ENCODE measurements around the gene PLTP. TPM values are rescaled to one million over a fixed set of nuclear protein-coding genes. Genes with fewer than 3 reads are reported as not detected.
A peak's percentile ranks its signal among the peaks of the same experiment; 100 is the strongest.

Gene PLTP
- total and polyA plus RNA-seq, 8 donors: 35.5 to 158 (median 85.4) TPM

DNA sequence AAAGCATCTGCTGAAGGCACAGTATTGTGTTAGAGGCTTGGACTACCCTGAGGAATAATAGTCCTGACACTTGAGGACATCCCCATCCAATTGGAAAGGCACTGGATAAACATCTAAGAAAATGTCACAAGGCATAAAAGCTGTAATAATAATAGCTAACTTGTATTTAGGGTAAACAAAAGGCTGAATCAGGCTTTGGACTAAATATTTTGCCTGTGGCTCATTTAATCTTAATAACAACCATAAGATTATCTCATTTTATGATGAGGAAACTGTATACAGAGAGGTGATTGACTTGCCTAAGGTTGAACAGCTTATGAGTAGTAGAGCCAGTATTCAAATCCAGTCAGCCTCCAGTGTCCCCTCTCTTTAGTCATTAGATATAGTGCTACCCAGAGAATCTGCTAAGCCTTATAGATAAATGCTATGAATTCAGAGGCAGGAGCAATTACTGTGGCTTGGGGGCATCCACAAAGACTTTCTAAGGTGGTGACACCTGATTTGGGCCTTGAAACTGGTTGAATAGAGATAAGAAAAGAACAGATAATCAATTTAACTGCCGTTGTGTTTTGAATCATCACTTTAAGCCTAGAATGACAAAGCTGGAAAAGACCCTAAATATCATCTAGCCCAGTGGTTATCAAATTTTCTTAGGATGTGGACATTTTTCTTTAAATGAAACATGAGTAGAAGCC, 38.4 kb downstream of the PLTP start:
- WGBS, 2 donors: 15 to 21% methylated on average over 1 of the region's 1 CpG
- no peaks in the 10 kb centered on the region for H3K27me3 ChIP-seq
- DNase-seq (no peak), FAIRE-seq (no peak), ATAC-seq (no peak)
- H3K36me3 ChIP-seq: peaks cover 0 to 15% (median 0%) of the 10 kb centered on the region in 3 donors
- no peaks in the 10 kb centered on the region for H3K4me1 ChIP-seq
- no peak overlapping the region for H3K4me3 ChIP-seq
- intact Hi-C loops (cut with DNase I): no loop called here
- H3K27ac ChIP-seq: no peak overlapping the region
- H3K9me3 ChIP-seq: no peaks in the 10 kb centered on the region
- TF ChIP-seq, protein P1, sequence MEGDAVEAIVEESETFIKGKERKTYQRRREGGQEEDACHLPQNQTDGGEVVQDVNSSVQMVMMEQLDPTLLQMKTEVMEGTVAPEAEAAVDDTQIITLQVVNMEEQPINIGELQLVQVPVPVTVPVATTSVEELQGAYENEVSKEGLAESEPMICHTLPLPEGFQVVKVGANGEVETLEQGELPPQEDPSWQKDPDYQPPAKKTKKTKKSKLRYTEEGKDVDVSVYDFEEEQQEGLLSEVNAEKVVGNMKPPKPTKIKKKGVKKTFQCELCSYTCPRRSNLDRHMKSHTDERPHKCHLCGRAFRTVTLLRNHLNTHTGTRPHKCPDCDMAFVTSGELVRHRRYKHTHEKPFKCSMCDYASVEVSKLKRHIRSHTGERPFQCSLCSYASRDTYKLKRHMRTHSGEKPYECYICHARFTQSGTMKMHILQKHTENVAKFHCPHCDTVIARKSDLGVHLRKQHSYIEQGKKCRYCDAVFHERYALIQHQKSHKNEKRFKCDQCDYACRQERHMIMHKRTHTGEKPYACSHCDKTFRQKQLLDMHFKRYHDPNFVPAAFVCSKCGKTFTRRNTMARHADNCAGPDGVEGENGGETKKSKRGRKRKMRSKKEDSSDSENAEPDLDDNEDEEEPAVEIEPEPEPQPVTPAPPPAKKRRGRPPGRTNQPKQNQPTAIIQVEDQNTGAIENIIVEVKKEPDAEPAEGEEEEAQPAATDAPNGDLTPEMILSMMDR (IDR thresholded peaks at IDR 0.05): no peak

DNA sequence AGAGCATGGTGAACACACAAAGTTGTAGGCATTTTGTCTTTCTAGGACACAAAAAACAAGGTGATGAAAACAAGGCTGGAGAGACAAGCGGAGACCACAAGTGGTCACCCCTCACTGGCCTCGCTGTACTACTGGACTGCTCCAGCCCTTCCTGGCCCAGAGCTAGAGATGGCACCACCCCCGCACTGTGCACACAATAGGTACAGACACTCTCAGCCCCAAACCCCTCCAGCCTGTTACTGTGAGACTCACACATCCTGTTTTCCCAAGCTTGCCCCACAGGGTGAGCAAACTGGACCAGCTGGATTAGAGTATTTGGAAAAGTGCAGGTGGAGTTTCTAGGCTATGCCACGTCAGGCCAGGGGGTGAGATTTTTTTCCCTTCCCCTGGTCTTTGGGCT, 39.3 kb downstream of the PLTP start:
- H3K9me3 ChIP-seq: no peaks in the 10 kb centered on the region
- ATAC-seq: no peak
- TF ChIP-seq, protein P1 (IDR thresholded peaks at IDR 0.05): no peak
- DNase-seq: no peak
- H3K36me3 ChIP-seq: peaks cover 0 to 6% (median 0%) of the 10 kb centered on the region in 3 donors
- H3K27ac ChIP-seq: no peak overlapping the region
- 90 to 93% methylated on average over 4 of the region's 4 CpGs for WGBS, 2 donors
- no peak for FAIRE-seq
- intact Hi-C loops (cut with DNase I): no loop called here
- no peaks in the 10 kb centered on the region for H3K27me3 ChIP-seq
- H3K4me3 ChIP-seq: no peak overlapping the region
- H3K4me1 ChIP-seq: no peaks in the 10 kb centered on the region

DNA sequence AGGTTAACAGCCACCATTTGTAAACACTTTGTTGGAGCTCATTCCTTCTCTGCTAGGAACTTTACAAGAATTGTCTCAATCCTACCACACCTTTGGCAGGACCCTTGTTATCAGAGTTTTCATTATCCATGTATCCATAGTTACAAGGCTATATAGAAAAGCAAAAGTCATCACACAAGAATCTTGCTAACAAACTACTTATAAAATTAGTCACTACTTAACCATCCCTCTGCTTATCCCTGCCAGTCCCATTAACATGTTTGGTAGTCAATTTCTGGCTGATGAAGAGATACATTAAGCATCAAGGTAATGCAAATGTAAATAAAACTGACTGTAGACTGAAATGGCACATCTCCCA, 44.2 kb downstream of the PLTP start:
- no peaks in the 10 kb centered on the region for H3K27me3 ChIP-seq
- H3K9me3 ChIP-seq: no peaks in the 10 kb centered on the region
- FAIRE-seq (no peak), ATAC-seq (no peak), DNase-seq (no peak)
- H3K27ac ChIP-seq: no peak overlapping the region
- no peaks in the 10 kb centered on the region for H3K36me3 ChIP-seq
- H3K4me1 ChIP-seq: no peaks in the 10 kb centered on the region
- no peak overlapping the region for H3K4me3 ChIP-seq
- TF ChIP-seq, protein P1 (IDR thresholded peaks at IDR 0.05): no peak
- intact Hi-C loops (cut with DNase I): no loop called here

DNA sequence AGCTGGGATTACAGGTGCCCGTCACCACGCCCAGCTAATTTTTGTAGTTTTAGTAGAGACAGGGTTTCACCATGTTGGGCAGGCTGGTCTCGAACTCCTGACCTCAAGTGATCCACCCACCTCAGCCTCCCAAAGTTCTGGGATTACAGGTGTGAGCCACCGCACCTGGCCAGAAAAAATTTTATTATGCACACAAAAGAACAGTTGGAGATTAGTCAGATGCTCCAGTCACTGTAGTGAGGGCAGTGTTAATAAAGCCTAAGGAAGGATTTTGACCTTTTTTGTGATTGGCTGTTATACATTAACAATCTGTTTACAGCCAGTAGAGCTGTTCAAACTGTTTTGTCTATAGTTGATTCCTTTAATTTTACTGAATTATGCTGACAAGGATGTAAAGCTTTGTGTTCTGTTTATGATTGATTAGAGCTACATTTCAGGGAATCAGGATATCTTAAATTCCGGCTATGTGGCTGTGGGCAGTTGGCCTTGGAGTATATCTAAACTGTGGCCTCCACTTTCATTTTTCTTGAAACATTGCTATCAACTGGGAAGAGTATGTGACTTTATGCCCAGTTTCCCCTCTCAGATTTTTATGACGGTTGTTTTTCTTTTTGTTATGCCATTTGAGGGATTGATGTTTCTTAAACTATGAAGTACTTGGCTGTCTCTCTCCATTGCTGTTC, 44.7 kb downstream of the PLTP start:
- intact Hi-C loops (cut with DNase I): no loop called here
- WGBS, 2 donors: 63% methylated on average over 6 of the region's 6 CpGs

More for the DNA sequence above, 44.7 kb downstream of the PLTP start:
- Histone ChIP-seq H3K4me1 (no peaks in the 10 kb centered on the region), H3K36me3 (no peaks in the 10 kb centered on the region), H3K4me3 (no peak overlapping the region), H3K9me3 (no peaks in the 10 kb centered on the region), H3K27me3 (no peaks in the 10 kb centered on the region), H3K27ac (no peak overlapping the region)
- ATAC-seq: peak in 1 of 4 donors; percentile 48
- no peak for DNase-seq
- TF ChIP-seq, protein P1 (IDR thresholded peaks at IDR 0.05): no peak
- no peak for FAIRE-seq
